Coronary artery (tissue), 2 donors: ENCODE results near the gene LEKR1.
"Not testable (repeated sequence)": the region's sequence is repeated elsewhere in the genome, so short reads cannot be mapped to it uniquely, and the experiment has no call there.

Experiments used
- DNase-seq: peaks from one replicate; pipeline ENCODE4 v3.0.0-alpha.2; 2017; ENCODE audit warnings: low spot score
- H3K27ac ChIP-seq, 2 donors: fragments of 200-600 bp; sonication (generic); one replicate each; pipeline ENCODE4 v1.5.1; 2016 to 2019
- H3K4me3 ChIP-seq: fragments of 200-600 bp; sonication (generic); 2 replicates; pipeline ENCODE4 v1.5.1; 2016; ENCODE audit warnings: mild to moderate bottlenecking, moderate library complexity
- TF ChIP-seq, protein P1 (sequence below): fragments of 200-600 bp; sonication (generic); IDR thresholded peaks from one replicate; pipeline ENCODE4 v1.5.1; 2019; ENCODE audit warnings: antibody characterized with exemption

Gene LEKR1

DNA sequence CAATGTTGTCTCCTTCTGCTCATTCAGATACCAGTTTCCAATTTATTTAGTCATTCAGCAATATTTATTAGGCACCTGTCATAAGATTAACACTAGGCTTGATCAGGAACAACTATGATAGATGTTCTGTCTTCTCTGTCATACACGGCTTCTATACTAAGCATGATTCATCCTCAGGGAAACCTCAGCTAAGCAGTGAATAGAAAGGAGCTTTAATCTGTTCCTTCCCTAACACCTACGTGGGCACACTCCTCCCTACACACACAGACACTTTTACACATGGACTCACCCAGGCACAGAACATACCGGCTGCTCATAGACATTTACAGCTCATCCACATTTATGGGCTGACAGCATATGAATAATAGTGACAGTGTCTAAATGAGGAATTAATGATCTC lies 136.9 kb downstream of the LEKR1 start:
- TF ChIP-seq, protein P1, sequence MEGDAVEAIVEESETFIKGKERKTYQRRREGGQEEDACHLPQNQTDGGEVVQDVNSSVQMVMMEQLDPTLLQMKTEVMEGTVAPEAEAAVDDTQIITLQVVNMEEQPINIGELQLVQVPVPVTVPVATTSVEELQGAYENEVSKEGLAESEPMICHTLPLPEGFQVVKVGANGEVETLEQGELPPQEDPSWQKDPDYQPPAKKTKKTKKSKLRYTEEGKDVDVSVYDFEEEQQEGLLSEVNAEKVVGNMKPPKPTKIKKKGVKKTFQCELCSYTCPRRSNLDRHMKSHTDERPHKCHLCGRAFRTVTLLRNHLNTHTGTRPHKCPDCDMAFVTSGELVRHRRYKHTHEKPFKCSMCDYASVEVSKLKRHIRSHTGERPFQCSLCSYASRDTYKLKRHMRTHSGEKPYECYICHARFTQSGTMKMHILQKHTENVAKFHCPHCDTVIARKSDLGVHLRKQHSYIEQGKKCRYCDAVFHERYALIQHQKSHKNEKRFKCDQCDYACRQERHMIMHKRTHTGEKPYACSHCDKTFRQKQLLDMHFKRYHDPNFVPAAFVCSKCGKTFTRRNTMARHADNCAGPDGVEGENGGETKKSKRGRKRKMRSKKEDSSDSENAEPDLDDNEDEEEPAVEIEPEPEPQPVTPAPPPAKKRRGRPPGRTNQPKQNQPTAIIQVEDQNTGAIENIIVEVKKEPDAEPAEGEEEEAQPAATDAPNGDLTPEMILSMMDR: no peak
- no peak for DNase-seq
- no peak overlapping the region for H3K4me3 ChIP-seq
- H3K27ac ChIP-seq: no peak overlapping the region

DNA sequence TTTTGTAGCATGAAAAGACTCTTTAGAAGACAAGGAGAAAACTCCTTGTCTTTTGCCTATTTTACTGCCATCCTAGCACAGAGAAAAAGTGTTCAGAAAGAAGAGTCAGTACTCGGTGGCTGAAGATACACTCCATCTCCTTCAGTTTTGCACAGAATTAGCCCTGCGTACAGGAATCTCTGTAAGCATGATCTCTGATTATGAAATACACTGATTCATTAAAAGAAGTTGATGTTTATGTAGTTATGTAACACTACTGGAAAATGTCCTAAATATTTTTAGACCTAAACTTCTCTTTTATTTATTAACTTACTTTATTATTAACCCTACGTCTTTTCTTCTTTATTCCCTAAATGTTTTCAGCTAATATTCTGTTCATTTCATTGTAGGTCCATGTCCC lies 138.4 kb downstream of the LEKR1 start:
- no peak overlapping the region for H3K27ac ChIP-seq
- TF ChIP-seq, protein P1: no peak
- DNase-seq: no peak
- no peak overlapping the region for H3K4me3 ChIP-seq

DNA sequence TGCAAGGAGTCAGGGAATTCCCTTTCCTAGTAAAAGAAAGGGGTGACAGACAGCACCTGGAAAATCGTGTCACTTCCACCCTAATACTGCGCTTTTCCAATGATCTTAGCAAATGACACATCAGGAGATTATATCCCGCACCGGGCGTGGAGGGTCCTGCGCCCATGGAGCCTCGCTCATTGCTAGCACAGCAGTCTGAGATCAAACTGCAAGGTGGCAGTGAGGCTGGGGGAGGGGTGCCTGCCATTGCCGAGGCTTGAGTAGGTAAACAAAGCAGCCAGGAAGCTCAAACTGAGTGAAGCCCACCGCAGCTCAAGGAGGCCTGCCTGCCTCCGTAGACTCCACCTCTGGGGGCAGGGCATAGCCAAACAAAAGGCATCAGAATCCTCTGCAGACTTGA lies 140.2 kb downstream of the LEKR1 start:
- H3K27ac ChIP-seq, H3K4me3 ChIP-seq, DNase-seq: not testable (repeated sequence)

DNA sequence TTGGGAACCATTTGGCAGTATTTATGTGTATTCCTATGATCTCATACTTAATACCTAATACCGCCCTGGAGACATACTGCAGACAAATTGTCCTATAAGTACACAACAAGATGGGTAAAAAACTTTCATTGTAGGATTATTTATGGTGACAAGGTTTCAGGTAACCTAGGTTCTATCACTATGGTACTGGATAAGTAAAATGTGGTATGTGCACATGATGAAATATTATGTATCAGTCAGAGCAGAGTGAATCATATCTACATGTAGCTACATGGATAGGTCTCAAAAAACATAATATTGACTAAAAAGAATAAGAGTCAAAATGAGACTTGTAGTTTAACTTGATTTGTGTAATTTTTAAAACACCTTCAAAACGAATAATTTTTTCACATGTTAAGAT lies 147.8 kb downstream of the LEKR1 start:
- Histone ChIP-seq H3K27ac (no peak overlapping the region), H3K4me3 (no peak overlapping the region)
- no peak for DNase-seq
- TF ChIP-seq, protein P1: no peak

DNA sequence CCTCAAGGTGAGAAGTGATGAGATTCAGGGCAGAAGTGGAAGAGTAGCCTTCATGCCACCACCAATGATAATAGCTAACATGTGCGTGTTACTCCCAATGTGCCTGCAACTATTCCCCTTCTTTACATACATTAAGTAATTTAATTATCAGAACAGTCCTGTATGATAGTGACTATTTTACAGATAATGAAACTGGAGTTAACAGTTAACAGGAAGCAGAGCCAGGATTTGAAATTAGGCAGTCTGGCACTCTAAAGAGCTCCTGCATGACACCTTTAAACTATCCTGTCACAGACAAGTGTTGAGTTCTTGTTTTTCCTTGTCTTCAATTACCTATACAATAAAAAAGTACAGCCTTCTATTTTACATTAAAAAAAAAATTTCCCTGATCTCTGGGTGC lies 148.8 kb downstream of the LEKR1 start:
- DNase-seq: no peak
- H3K27ac ChIP-seq: no peak overlapping the region
- H3K4me3 ChIP-seq: no peak overlapping the region
- TF ChIP-seq, protein P1: no peak

DNA sequence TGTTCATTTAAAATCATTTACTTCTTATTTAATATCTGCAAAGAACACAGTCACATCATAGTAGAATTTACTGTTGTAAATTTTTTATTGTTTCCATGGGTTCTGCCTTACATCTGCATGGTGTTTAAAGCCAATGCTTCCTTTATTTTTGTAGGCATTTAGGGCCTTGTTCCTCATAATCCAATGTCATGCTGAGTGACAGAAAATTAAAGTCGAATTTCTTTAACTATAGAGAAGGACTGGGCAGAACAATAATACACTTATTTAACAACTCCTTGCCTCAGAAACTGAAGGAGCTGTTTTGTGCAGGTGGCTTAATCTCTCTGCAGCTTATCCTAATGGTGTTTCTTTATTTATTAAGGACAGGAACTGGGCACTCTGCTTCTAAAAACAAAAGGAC lies 149.6 kb downstream of the LEKR1 start:
- H3K4me3 ChIP-seq: no peak overlapping the region
- TF ChIP-seq, protein P1: no peak
- H3K27ac ChIP-seq: no peak overlapping the region
- no peak for DNase-seq

DNA sequence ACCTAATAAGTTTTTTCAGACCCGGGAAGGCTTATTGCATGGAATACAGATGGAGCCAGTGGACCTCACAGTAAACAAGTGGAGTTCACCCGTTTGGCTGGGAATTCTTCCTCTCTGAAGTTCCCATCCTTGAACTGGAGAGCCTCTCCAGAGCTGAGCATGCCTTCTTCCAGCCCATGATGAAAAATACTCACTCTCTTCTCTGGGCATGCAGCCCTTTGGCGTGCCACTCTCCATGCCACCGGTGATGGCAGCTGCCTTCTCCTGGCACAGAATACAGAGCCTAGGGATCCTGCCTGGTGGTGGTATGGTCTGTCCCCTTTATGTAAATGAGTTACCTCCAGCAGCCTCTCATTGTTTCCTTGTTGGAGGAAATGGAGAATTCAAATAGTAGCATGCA lies 150.8 kb downstream of the LEKR1 start:
- TF ChIP-seq, protein P1: no peak
- no peak for DNase-seq
- Histone ChIP-seq H3K27ac (no peak overlapping the region), H3K4me3 (no peak overlapping the region)

DNA sequence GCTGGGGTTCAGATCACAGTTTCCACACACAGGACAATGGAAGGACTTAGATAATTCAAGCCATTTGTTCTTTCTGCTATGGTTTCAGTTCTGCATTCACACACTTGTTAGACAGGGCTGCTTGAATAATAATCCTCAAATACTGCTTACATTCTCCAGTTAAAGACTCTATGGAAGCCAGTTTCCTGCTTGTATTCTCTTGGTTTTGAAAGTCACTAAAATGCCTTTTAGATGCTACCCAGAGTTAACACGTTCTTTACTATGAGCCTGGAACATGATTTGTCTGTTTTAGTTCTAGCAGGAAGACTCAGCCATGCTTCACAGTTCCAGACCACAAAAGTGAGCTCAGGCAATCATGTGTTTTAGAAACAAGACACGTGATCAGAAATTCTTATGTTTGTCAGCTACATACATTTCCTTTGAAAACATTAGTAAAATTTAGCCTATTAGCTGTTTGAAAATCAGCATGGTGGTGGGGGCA lies 152.4 kb downstream of the LEKR1 start:
- Histone ChIP-seq H3K27ac (no peak overlapping the region), H3K4me3 (no peak overlapping the region)
- TF ChIP-seq, protein P1: no peak
- no peak for DNase-seq
